AG04449 (cell line): ENCODE results near the gene GNRH2.

Source experiments
- CTCF ChIA-PET: fragments of 350-600 bp; formaldehyde crosslinking; extraction: SDS; loops from one replicate; lab custom pipeline; 2021; ENCODE audit warnings: antibody characterized with exemption; lab: Yijun Ruan, JAX
- POLR2A ChIA-PET: fragments of 400-600, 350-600 bp; formaldehyde crosslinking; extraction: SDS; loops from one replicate; lab custom pipeline; 2020; ENCODE audit warnings: antibody characterized with exemption, inconsistent platforms; lab: Yijun Ruan, JAX
- DNase-seq: peaks from one replicate; pipeline ENCODE4 v3.0.0-alpha.2; 2010; ENCODE audit warnings: low read depth, low spot score
- H3K4me3 ChIP-seq: 2 replicates; pipeline ENCODE4 v1.5.1; 2011; ENCODE audit warnings: low read depth, mild to moderate bottlenecking, control low read depth, low read length
- CTCF ChIP-seq: IDR thresholded peaks from one replicate; pipeline ENCODE4 v1.5.1; 2011; ENCODE audit warnings: mild to moderate bottlenecking, moderate library complexity, low read length, control low read depth, inconsistent platforms; ENCODE audit not compliant: insufficient read depth; ENCODE audit errors: missing control alignments

GNRH2 gene

GRCh38 chr20:3084283-3084985 lies 41.0 kb downstream of the GNRH2 start, which contains the start of gene AVP:
Gene AVP (minus strand): TSS chr20:3084724. CDS start chr20:3084674, 50 bp downstream.
- H3K4me3 ChIP-seq, result no peak within 1 kb of the TSS
- POLR2A ChIA-PET, result no interaction called here
- no peak for DNase-seq
- no peak for TF ChIP-seq CTCF
- CTCF ChIA-PET, result no interaction called here

- CTCF ChIA-PET, result interaction anchor here (4.0 kb wide), 1 partner anchor 32 kb away, joined by 17 read pairs; no protein-coding TSS in a partner anchor
- no peak for TF ChIP-seq CTCF
- H3K4me3 ChIP-seq, result no peak overlapping the region
- DNase-seq, result no peak
- POLR2A ChIA-PET, result no interaction called here
These were observed 41.6 kb downstream of the GNRH2 start for GRCh38 chr20:3084986-3085360.

GRCh38 chr20:3085571-3086072 lies 42.2 kb downstream of the GNRH2 start:
- ChIA-PET POLR2A (no interaction called here), CTCF (interaction anchor here (0.8 to 4.0 kb wide), 3 partner anchors 9 to 63 kb away, joined by 3 to 17 read pairs (median 4); no protein-coding TSS in a partner anchor)
- no peak for TF ChIP-seq CTCF
- no peak for DNase-seq
- no peak overlapping the region for H3K4me3 ChIP-seq

GRCh38 chr20:3088031-3088430 lies 44.6 kb downstream of the GNRH2 start:
- TF ChIP-seq CTCF, result no peak
- POLR2A ChIA-PET, result no interaction called here
- CTCF ChIA-PET, result interaction anchor here (4.0 kb wide), 1 partner anchor 35 kb away, joined by 17 read pairs; no protein-coding TSS in a partner anchor
- no peak for DNase-seq
- H3K4me3 ChIP-seq, result no peak overlapping the region

GRCh38 chr20:3090565-3090964 lies 47.1 kb downstream of the GNRH2 start:
- no peak for DNase-seq
- no peak for TF ChIP-seq CTCF
- ChIA-PET CTCF (interaction anchor here (1.4 kb wide), 1 partner anchor 37 kb away, joined by 3 read pairs; no protein-coding TSS in a partner anchor), POLR2A (no interaction called here)
- H3K4me3 ChIP-seq, result no peak overlapping the region

GRCh38 chr20:3092611-3093379 lies 49.4 kb downstream of the GNRH2 start:
- ChIA-PET CTCF (interaction anchor here (0.8 to 1.9 kb wide), 4 partner anchors 10 to 39 kb away, joined by 3 to 6 read pairs (median 4); no protein-coding TSS in a partner anchor), POLR2A (no interaction called here)
- peak overlapping the region; percentile 34 for H3K4me3 ChIP-seq
- no peak for DNase-seq
- no peak for TF ChIP-seq CTCF
